22Rv1 (cell line): Measurements from ENCODE around the gene THPO.

ENCODE experiments used
- H3K27ac ChIP-seq: fragments of 450-650 bp; 2 replicates; pipeline ENCODE4 v1.5.1; 2017
- ZFX ChIP-seq: fragments of 450-650 bp; IDR thresholded peaks from 2 replicates; pipeline ENCODE4 v1.6.1; 2017; ENCODE audit warnings: antibody characterized with exemption, borderline replicate concordance
- TF ChIP-seq, protein P1 (sequence below): fragments of 450-650 bp; IDR thresholded peaks from 2 replicates; pipeline ENCODE4 v1.5.1; 2017; ENCODE audit warnings: mild to moderate bottlenecking

Gene THPO

DNA sequence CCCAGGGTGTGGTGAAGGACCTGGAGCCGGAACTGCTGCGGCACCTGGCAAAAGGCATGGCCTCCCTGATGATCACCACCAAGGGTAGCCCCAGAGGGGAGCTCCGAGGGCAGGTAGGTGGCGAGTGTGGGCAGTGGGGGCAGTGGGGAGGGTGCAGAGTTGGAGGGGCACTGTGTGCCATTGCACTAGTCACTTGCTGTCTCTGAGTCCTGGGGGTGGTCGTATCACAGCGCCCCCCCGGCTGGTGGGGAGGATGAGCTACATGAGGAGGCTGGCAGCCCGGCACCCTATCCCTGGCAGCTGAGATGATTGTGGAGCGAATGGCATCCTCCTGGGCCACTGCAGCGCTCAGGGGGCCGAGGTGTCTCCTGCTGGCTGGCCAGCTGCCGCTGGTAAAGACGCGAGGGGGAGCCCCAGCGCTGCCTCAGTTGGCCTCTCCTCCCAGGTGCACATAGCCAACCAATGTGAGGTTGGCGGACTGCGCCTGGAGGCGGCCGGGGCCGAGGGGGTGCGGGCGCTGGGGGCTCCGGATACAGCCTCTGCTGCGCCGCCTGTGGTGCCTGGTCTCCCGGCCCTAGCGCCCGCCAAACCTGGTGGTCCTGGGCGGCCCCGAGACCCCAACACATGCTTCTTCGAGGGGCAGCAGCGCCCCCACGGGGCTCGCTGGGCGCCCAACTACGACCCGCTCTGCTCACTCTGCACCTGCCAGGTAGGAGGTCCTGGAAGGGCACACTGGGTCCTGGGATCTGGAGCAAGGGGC, 8.2 kb upstream of the THPO start:
- H3K27ac ChIP-seq = no peak overlapping the region
- no peak for TF ChIP-seq ZFX
- TF ChIP-seq, protein P1, sequence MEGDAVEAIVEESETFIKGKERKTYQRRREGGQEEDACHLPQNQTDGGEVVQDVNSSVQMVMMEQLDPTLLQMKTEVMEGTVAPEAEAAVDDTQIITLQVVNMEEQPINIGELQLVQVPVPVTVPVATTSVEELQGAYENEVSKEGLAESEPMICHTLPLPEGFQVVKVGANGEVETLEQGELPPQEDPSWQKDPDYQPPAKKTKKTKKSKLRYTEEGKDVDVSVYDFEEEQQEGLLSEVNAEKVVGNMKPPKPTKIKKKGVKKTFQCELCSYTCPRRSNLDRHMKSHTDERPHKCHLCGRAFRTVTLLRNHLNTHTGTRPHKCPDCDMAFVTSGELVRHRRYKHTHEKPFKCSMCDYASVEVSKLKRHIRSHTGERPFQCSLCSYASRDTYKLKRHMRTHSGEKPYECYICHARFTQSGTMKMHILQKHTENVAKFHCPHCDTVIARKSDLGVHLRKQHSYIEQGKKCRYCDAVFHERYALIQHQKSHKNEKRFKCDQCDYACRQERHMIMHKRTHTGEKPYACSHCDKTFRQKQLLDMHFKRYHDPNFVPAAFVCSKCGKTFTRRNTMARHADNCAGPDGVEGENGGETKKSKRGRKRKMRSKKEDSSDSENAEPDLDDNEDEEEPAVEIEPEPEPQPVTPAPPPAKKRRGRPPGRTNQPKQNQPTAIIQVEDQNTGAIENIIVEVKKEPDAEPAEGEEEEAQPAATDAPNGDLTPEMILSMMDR = no peak

DNA sequence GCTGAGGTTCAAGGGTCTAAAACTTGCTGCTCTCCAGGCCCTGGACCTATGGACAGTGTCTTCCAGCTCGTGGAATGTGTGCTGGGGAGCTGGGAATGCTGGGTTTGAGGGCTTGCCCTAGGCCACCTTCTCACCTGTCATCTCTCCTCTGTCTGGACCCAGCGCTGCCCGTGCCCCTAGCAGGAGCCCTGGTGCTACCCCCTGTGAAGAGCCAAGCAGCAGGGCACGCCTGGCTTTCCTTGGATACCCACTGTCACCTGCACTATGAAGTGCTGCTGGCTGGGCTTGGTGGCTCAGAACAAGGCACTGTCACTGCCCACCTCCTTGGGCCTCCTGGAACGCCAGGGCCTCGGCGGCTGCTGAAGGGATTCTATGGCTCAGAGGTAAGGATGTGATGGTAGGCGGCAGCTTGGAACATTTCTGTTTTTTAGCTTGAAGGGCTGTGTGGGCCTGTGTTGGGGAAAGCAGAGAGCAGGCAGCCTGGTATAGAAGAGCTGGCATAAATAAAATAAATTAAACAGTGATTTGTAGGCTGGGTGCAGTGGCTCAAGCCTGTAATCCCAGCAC, 6.9 kb upstream of the THPO start:
- H3K27ac ChIP-seq = no peak overlapping the region
- no peak for TF ChIP-seq ZFX
- TF ChIP-seq, protein P1 = no peak

DNA sequence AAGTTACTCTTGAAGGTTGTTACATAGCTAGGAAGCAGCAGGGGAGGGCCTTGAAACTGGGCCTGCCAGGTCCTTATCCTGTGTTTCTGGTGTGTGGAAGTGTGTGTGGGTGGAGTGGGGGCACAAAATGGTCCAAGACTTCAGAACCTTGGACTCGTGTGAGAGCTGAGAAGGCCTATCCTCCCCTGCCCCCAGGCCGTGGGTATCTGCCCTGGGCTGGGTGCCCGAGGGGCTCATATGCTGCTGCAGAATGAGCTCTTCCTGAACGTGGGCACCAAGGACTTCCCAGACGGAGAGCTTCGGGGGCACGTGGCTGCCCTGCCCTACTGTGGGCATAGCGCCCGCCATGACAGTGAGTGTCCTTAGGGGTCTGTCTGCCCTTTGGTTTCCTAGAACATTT, 6.3 kb upstream of the THPO start:
- TF ChIP-seq, protein P1 = no peak
- H3K27ac ChIP-seq = no peak overlapping the region

DNA sequence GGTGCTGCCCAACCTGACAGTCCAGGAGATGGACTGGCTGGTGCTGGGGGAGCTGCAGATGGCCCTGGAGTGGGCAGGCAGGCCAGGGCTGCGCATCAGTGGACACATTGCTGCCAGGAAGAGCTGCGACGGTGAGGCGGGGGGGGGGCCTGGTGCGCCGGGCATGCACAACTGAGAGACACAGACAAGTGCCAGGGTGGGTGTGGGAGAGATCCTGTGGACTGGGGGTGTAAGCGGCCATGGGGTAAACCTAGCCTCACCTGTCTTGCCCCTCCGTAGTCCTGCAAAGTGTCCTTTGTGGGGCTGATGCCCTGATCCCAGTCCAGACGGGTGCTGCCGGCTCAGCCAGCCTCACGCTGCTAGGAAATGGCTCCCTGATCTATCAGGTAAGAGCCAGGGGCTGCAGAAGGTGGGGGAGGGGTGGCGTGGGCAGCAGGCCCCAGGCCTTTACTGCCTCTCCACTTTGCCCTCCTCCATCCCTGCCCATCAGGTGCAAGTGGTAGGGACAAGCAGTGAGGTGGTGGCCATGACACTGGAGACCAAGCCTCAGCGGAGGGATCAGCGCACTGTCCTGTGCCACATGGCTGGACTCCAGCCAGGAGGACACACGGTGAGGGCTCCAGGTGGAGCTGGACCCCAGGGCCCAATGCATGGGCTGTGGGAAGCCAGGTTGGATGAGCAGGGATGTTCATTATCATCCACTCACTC, 5.2 kb upstream of the THPO start:
- no peak overlapping the region for H3K27ac ChIP-seq
- TF ChIP-seq ZFX = no peak
- TF ChIP-seq, protein P1 = no peak

DNA sequence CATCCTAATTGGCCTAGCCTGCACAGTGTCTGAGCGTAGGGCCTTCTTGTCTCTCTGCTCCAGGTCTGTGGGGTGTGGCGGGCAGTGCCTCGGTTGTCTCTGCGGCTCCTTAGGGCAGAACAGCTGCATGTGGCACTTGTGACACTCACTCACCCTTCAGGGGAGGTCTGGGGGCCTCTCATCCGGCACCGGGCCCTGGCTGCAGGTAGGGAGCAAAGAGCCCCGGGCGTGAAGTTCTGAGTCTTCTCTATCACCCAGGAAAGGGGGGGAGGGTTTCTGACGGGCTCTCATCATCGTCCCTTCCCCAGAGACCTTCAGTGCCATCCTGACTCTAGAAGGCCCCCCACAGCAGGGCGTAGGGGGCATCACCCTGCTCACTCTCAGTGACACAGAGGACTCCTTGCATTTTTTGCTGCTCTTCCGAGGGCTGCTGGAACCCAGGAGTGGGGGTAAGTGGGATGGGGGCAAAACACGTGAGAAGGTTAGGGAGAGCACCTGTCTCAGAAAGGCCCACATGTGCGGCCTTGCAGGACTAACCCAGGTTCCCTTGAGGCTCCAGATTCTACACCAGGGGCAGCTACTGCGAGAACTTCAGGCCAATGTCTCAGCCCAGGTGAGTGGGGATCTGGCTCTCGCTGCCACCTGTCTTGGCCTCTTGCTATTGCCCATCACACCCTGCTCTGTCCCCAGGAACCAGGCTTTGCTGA, 4.5 kb upstream of the THPO start:
- H3K27ac ChIP-seq = no peak overlapping the region
- no peak for TF ChIP-seq ZFX

DNA sequence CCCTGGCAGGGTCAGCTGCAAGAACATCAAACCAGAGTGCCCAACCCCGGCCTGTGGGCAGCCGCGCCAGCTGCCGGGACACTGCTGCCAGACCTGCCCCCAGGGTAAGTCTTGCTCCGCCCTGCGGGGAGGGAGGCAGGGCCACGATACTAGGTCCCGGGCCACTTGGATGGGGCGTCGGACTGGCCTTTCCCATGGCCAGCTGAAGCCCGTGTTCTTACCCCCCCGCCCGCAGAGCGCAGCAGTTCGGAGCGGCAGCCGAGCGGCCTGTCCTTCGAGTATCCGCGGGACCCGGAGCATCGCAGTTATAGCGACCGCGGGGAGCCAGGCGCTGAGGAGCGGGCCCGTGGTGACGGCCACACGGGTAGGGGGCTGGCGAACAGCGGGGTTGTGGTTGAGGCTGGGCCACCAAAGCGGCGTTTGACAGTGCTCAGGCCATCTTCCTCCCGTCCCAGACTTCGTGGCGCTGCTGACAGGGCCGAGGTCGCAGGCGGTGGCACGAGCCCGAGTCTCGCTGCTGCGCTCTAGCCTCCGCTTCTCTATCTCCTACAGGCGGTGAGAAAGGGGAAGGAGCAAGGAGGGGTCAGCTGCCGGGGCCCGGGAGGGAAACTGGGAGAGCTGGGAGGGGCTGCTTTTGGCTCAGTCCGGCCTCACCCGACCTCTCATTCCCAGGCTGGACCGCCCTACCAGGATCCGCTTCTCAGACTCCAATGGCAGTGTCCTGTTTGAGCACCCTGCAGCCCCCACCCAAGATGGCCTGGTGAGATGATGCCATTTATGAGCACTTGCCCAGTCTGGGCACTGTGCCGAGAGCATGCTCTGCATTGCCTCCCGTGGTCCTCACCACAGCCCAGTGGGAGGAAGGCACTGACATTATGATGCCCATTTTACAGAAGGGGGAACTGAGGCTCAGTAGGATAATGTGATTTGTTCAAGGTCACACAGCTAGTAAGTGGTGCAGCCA, 3.5 kb upstream of the THPO start:
- no peak overlapping the region for H3K27ac ChIP-seq
- TF ChIP-seq, protein P1 = no peak
- TF ChIP-seq ZFX = no peak
